ENCODE results near the gene FREY1.

The FREY1 gene

GRCh38 chr11:45930031-45930794 is 23.1 kb upstream of the FREY1 start:
- H3K4me3 ChIP-seq = peak overlapping the region in 1 of 7 experiments; percentile 9
- H3K27ac ChIP-seq = peak overlapping the region in 20 of 21 experiments; percentile 23 to 94 (median 64)

DNA sequence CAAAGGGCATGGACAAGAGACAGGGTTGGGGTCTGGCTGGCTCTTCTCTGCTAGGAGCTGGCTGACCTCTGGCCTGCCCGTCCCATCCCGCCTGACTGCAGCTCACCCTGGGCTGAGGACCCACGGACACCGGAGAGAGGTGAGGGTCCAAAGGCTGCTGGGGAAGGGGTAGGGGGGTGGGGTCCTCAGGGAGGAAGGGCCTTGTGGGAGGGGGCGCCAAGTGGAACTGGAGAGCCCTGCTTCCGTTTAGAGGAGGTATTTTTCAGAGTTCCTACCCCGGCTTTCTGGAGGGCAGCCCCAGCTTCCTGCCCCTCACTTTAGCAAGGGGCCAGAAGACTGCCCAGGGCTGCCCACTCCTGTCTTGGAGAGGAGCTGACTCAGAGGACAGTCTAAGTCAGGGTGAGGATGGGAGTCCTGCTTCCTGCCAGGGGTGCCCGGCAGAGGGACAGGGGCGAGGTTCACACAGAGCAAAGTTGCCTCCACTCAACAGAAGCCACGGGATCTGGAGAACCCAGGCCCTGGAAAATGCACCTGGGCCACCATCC is 22.5 kb upstream of the FREY1 start:
- H3K4me3 ChIP-seq = peak overlapping the region in 1 of 7 experiments; percentile 5

GRCh38 chr11:45928535-45929215 is 21.6 kb upstream of the FREY1 start:
- Histone ChIP-seq H3K4me3 (no peak overlapping the region), H3K27ac (peak overlapping the region in 11 of 21 experiments; percentile 1 to 94 (median 46))

More for the DNA sequence above, 22.5 kb upstream of the FREY1 start:
- H3K27ac ChIP-seq = peak overlapping the region in 19 of 21 experiments; percentile 4 to 94 (median 60)

DNA sequence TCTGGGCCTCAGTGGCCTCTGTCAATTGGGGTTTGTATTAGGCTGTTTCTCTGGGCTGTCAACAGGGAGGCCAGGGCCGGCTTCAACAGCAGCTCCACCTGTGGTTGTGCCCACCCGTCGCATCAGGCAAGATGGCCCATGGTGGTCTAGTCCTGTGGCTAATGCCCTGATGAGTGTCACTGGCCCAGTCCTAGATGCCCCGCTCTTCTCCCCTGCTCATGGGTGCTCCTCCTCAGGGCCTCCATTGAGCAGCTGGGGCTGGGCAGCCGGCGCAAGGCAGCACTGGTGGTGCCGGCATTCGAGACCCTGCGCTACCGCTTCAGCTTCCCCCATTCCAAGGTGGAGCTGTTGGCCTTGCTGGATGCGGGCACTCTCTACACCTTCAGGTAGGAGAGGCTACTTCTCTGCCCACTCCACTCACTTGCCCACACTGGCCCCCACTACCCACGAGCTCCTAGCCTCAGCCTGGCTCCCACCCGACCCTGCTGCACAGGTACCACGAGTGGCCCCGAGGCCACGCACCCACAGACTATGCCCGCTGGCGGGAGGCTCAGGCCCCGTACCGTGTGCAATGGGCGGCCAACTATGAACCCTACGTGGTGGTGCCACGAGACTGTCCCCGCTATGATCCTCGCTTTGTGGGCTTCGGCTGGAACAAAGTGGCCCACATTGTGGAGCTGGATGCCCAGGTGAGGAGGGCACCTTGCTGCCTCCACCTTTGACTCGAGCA is 20.8 kb upstream of the FREY1 start:
- Histone ChIP-seq H3K4me3 (no peak overlapping the region), H3K27ac (peak overlapping the region in 7 of 21 experiments; percentile 1 to 94 (median 46))

DNA sequence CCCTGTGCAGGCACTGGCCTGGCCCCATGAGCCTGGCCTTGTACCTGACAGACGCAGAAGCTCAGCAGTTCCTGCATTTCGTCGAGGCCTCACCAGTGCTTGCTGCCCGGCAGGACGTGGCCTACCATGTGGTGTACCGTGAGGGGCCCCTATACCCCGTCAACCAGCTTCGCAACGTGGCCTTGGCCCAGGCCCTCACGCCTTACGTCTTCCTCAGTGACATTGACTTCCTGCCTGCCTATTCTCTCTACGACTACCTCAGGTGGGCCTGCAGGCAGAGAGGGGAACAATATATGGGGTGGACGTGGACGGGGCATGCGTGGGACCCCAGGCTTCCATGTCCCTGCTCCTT is 20.2 kb upstream of the FREY1 start:
- Histone ChIP-seq H3K27ac (peak overlapping the region in 1 of 21 experiments; percentile 16), H3K4me3 (no peak overlapping the region)

GRCh38 chr11:45926536-45927331 is 19.7 kb upstream of the FREY1 start:
- H3K4me3 ChIP-seq = no peak overlapping the region
- H3K27ac ChIP-seq = peak overlapping the region in 1 of 21 experiments; percentile 16

DNA sequence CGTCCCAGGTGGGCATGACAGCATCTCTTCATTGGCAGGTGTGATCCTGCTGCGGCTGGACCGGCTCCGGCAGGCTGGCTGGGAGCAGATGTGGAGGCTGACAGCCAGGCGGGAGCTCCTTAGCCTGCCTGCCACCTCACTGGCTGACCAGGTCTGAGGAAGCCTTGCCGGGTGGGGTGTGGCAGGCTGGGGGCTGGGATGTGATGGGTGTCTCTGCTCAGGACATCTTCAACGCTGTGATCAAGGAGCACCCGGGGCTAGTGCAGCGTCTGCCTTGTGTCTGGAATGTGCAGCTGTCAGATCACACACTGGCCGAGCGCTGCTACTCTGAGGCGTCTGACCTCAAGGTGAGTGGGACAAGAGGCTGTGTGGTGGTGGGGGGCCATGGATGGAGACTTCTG is 18.9 kb upstream of the FREY1 start:
- Histone ChIP-seq H3K4me3 (no peak overlapping the region), H3K27ac (no peak overlapping the region)

GRCh38 chr11:45925550-45925949 is 18.5 kb upstream of the FREY1 start:
- no peak overlapping the region for H3K4me3 ChIP-seq
- H3K27ac ChIP-seq = no peak overlapping the region

DNA sequence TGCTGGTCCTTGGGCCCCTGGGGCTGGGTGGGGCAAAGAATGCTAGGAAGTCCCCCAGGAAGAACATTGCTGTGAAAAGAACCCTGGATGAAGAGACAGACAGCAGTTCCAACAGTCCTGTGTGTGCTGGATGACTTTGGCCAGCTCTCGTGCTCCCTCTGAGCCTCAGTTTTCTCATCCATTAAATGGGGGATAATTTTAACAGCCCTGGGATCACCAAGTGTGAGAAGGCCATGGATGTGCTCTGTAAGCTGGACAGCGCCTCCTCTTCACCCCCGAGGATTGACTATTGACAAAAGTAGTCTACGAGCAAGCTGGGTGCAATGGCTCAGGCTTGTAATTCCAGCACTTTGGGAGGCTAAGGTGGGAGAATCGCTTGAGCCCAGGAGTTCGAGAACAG is 17.9 kb upstream of the FREY1 start:
- H3K27ac ChIP-seq = no peak overlapping the region
- no peak overlapping the region for H3K4me3 ChIP-seq

- Histone ChIP-seq H3K4me3 (peak overlapping the region in 1 of 7 experiments; percentile 59), H3K27ac (no peak overlapping the region)
Measured at GRCh38 chr11:45924036-45924915, 17.2 kb upstream of the FREY1 start.

DNA sequence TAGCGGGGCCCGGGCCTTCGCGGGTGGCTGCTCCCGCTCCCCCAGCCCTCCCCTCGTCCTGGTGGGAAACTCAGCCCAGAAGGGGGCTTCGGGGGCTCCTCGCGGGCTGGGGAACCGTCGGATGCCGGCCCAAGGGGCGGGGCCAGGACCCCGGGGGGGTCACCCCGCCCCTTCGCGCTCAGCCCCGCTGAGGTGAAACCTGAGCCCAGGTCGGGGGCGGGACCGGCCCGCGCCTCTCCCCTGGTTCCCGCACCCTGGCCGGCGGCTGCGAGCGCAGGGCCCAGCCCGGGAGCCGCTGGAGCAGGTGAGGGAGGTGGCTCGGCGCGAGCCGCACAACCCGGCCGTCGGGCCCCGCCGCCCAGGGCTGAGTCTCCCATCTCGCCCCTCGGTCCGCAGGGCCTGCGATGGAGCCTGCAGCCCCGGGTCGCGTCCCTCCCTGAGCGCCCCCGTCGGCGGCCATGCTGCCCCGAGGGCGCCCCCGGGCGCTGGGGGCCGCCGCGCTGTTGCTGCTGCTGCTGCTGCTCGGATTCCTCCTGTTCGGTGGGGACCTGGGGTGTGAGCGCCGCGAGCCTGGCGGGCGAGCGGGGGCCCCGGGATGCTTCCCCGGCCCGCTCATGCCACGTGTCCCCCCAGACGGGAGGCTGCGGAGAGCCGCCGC is 15.5 kb upstream of the FREY1 start, which contains the start of gene LARGE2:
TSS of gene LARGE2 (plus strand) at position 232 of the 658 bp plus-strand sequence. CDS start at position 459, 227 bp downstream.
- peak within 1 kb of the TSS in 18 of 21 experiments; percentile 3 to 86 (median 61) for H3K27ac ChIP-seq

DNA sequence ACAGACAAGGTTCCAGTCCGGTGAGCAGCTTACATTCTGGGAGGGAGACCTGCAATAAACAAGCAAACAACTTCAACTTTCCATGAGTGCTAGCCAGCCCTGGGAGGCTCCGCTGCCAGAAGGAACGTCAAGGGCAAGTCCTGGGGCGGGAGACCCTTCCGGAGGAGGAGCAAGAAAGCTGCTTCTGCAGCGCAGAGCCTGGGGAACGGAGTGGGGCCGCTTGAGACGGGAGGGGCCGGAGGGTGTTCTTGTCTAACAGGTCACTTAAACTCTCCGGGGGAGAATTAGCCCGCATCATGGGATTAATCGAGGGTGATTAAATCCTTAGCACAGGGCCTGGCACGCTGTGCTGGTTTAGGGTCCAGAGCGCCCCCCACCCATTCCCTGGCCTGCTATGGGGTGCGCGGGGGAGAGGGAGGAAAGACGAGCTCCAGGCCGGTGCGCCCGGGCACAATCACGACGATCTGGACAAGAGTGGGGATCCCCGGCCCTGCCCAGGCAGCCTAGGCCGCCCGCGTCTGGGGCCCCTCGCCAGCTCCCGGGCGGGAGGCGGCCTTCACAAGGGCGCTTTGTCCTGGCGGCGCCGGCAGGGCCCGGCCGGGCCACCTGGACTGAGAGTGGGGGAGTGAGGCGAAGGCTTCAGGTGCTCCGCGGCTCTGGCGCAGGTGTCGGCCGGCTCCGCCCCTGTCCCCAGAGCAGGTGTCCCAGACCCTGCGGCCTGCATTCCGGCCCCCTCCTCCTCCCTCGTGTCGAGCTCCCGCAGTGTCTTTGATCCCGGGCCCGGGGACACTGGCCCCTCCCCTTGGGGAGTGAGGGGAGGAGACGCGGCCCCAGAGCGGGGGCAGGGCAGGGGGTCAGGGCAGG is 14.7 kb upstream of the FREY1 start:
- Histone ChIP-seq H3K27ac (peak overlapping the region in 12 of 21 experiments; percentile 3 to 86 (median 62)), H3K4me3 (peak overlapping the region; percentile 33 to 60 (median 43))

More for the DNA sequence above, 15.5 kb upstream of the FREY1 start, which contains the start of gene LARGE2:
- H3K4me3 ChIP-seq = peak within 1 kb of the TSS; percentile 33 to 60 (median 43)

GRCh38 chr11:45920531-45921477 is 13.7 kb upstream of the FREY1 start:
- H3K27ac ChIP-seq = peak overlapping the region in 3 of 21 experiments; percentile 19 to 65 (median 50)
- no peak overlapping the region for H3K4me3 ChIP-seq

GRCh38 chr11:45919806-45920530 is 12.9 kb upstream of the FREY1 start:
- no peak overlapping the region for H3K4me3 ChIP-seq

More at GRCh38 chr11:45919806-45920530, 12.9 kb upstream of the FREY1 start:
- H3K27ac ChIP-seq = peak overlapping the region in 2 of 21 experiments; percentile 50 to 65
